Effector memory CD8-positive, alpha-beta T cell (primary cell): ENCODE data around the gene GABBR2.

ENCODE experiments used
- ATAC-seq: fragments of 150-1000 bp; cut with Tn5 transposase; replicated peaks from 2 replicates; pipeline ENCODE4 v1.10.0; 2021; ENCODE audit warnings: mild to moderate bottlenecking, moderate library complexity
- DNase-seq, 3 experiments: peaks; one replicate each; pipeline ENCODE4 v3.0.0; 2021
- H3K27ac Mint-ChIP-seq, 2 donors: one replicate each; pipeline ENCODE4 v1.8.0; 2022; ENCODE audit warnings: mild to moderate bottlenecking in 2 of 2, mixed read lengths in 2 of 2, moderate library complexity in 2 of 2
- H3K27me3 Mint-ChIP-seq, 2 donors: one replicate each; pipeline ENCODE4 v1.8.0; 2022; ENCODE audit warnings: mixed read lengths in 2 of 2
- H3K36me3 Mint-ChIP-seq: one replicate; pipeline ENCODE4 v1.8.0; 2022; ENCODE audit warnings: mild to moderate bottlenecking, moderate library complexity, mixed read lengths; ENCODE audit not compliant: insufficient read depth
- H3K4me1 Mint-ChIP-seq, 2 donors: one replicate each; pipeline ENCODE4 v1.8.0; 2022; ENCODE audit warnings: low read depth in 2 of 2, mixed read lengths in 2 of 2
- H3K4me3 Mint-ChIP-seq, 2 donors: one replicate each; pipeline ENCODE4 v1.8.0; 2022; ENCODE audit warnings: mild to moderate bottlenecking in 2 of 2, mixed read lengths in 2 of 2, moderate library complexity in 2 of 2
- H3K9me3 Mint-ChIP-seq, 2 donors: one replicate each; pipeline ENCODE4 v1.8.0; 2022; ENCODE audit warnings: mixed read lengths in 2 of 2

The GABBR2 gene

GRCh38 chr9:98316445-98317133 lies 392.1 kb downstream of the GABBR2 start:
- Mint-ChIP-seq H3K4me1 (peaks cover 0 to 6% of the 10 kb centered on the region in 2 donors), H3K9me3 (no peaks in the 10 kb centered on the region), H3K27me3 (peaks cover 12 to 26% of the 10 kb centered on the region in 2 donors), H3K36me3 (no peaks in the 10 kb centered on the region), H3K4me3 (no peak overlapping the region), H3K27ac (no peak overlapping the region)
- no peak for ATAC-seq
- no peak for DNase-seq

- ATAC-seq = peak; percentile 84
- Mint-ChIP-seq H3K4me3 (no peak overlapping the region), H3K4me1 (peaks cover 0 to 6% of the 10 kb centered on the region in 2 donors), H3K27me3 (peaks cover 8 to 26% of the 10 kb centered on the region in 2 donors), H3K36me3 (no peaks in the 10 kb centered on the region), H3K9me3 (no peaks in the 10 kb centered on the region), H3K27ac (no peak overlapping the region)
- DNase-seq = peak; percentile 66 to 71 (median 68)
Observed at GRCh38 chr9:98315551-98316060, 393.1 kb downstream of the GABBR2 start.

DNA sequence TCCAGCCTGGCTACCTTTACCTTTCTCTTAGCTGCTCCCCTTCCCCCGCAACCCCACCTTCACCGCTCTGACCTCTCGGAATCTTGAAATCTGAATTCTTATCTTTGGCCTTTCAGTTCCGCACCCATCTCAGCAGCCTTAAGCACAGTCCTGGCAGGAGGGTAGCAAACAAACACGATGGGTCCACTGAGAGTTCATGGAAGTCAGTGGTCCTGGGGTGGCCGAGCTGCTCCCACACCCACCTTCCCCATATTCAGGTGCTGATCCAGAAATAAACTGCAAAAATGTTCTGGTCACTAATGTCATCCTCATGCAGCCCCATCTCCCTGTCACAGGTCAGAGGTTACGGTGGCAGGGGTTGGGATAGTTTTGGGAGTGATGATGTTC lies 393.7 kb downstream of the GABBR2 start:
- no peak for DNase-seq
- Mint-ChIP-seq H3K27me3 (peaks cover 8 to 26% of the 10 kb centered on the region in 2 donors), H3K27ac (peak overlapping the region in 1 of 2 donors; percentile 53), H3K9me3 (no peaks in the 10 kb centered on the region), H3K36me3 (no peaks in the 10 kb centered on the region), H3K4me3 (no peak overlapping the region), H3K4me1 (peaks cover 0 to 6% of the 10 kb centered on the region in 2 donors)
- ATAC-seq = no peak

DNA sequence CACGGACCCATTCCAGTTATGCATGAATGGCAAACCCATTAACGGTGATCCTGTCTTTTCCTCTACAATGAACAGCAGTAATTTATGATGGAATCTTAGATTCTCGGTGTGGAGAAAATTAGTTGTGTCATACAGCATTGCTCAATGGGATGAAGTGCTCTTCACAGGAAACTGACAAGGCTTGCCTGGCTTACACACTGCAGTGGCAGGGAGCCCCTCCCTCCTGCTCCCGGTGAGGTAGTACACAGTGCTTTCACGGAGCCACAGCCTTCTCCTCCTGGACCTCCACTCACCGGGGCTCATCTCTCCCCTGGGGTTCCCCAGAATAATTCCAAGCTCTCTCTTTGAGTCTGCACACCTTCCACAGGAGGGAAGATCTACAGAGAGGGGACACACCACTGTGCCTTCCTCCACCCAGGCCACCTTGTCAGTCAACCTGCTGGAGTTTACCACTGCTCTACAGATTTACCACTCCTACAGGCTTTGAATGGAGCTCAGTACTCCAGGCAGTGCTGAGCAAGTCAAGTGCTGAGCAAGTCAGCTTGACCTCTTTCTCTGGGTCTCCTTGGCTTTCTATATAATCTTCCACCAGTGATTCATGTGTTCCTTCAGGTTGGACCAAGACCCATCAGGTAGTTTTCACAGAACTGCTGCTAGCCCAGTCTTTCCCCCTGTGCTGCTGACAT lies 394.2 kb downstream of the GABBR2 start:
- H3K27me3 Mint-ChIP-seq = peaks cover 8 to 30% of the 10 kb centered on the region in 2 donors
- H3K9me3 Mint-ChIP-seq = no peaks in the 10 kb centered on the region
- H3K36me3 Mint-ChIP-seq = no peaks in the 10 kb centered on the region
- no peak for ATAC-seq
- no peak overlapping the region for H3K4me3 Mint-ChIP-seq
- DNase-seq = no peak
- peaks cover 0 to 6% of the 10 kb centered on the region in 2 donors for H3K4me1 Mint-ChIP-seq
- H3K27ac Mint-ChIP-seq = peak overlapping the region in 1 of 2 donors; percentile 53

- ATAC-seq (no peak), DNase-seq (no peak)
- peaks cover 8 to 26% of the 10 kb centered on the region in 2 donors for H3K27me3 Mint-ChIP-seq
- no peaks in the 10 kb centered on the region for H3K36me3 Mint-ChIP-seq
- H3K4me1 Mint-ChIP-seq = peaks cover 0 to 6% of the 10 kb centered on the region in 2 donors
- no peak overlapping the region for H3K27ac Mint-ChIP-seq
- no peak overlapping the region for H3K4me3 Mint-ChIP-seq
- no peaks in the 10 kb centered on the region for H3K9me3 Mint-ChIP-seq
Observed at GRCh38 chr9:98312365-98312764, 396.4 kb downstream of the GABBR2 start.

- H3K4me1 Mint-ChIP-seq = peaks cover 0 to 6% of the 10 kb centered on the region in 2 donors
- H3K36me3 Mint-ChIP-seq = no peaks in the 10 kb centered on the region
- H3K27ac Mint-ChIP-seq = no peak overlapping the region
- peaks cover 8 to 23% of the 10 kb centered on the region in 2 donors for H3K27me3 Mint-ChIP-seq
- DNase-seq (no peak), ATAC-seq (no peak)
- no peak overlapping the region for H3K4me3 Mint-ChIP-seq
- H3K9me3 Mint-ChIP-seq = no peaks in the 10 kb centered on the region
Observed at GRCh38 chr9:98311541-98311940, 397.2 kb downstream of the GABBR2 start.

DNA sequence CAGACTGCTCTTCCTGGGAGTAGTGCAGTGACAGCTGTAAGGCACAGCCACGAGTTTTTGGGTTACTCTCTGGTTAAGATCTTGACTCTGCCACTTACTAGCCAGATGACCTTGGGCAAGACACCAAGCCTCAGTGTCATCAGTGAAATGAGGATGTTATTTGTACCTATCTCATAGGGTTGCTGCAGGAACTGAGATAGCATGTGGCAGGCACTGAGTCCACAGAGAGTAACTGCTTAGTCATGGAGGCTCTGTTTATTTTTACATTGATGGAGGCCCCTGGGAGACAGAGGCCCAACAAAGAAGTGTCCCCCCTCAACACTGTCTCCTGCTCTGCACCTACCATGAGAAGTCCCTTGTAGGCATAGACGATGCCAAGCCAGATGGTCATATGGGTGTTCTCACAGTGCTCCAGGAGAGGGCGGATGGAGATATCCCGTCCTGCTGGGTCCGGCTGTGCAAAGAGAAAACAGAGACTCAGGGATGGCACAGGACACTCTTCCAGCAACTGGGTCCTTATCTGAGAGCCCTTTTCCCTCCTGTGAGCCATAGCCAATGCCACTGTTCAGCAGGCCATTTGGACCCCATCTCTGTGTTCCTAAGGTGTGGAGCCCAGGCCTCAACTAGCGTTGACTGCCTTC lies 397.9 kb downstream of the GABBR2 start:
- Mint-ChIP-seq H3K9me3 (no peaks in the 10 kb centered on the region), H3K27ac (no peak overlapping the region), H3K4me1 (peaks cover 0 to 6% of the 10 kb centered on the region in 2 donors), H3K4me3 (no peak overlapping the region), H3K27me3 (peaks cover 8 to 23% of the 10 kb centered on the region in 2 donors), H3K36me3 (peaks cover 2% of the 10 kb centered on the region)
- ATAC-seq (no peak), DNase-seq (no peak)

- Mint-ChIP-seq H3K4me1 (no peaks in the 10 kb centered on the region), H3K27me3 (peaks cover 0 to 6% of the 10 kb centered on the region in 2 donors), H3K27ac (no peak overlapping the region), H3K36me3 (peaks cover 3% of the 10 kb centered on the region), H3K9me3 (no peaks in the 10 kb centered on the region), H3K4me3 (no peak overlapping the region)
- DNase-seq = no peak
- ATAC-seq = no peak
Observed at GRCh38 chr9:98306384-98307145, 402.2 kb downstream of the GABBR2 start.

DNA sequence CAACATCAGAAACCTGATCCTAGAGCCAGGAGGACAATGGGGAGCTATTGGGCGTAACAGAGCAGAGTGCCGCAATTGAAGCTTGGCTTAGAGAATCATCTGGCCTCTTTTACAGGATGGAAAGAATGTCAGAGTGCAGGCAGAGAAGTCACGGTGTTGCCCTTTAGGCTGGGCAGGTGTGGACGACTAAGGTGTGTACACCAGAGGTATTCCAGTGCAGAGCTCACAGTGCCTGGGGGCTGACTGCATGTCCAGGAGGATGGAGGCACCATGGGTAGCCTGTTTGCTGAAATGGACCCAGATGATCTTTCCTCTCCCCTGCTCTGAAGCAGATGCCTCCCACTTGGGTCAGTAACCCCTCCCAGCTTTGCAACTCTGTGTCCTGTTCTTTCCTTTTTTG lies 404.4 kb downstream of the GABBR2 start:
- Mint-ChIP-seq H3K4me1 (no peaks in the 10 kb centered on the region), H3K9me3 (no peaks in the 10 kb centered on the region), H3K27ac (no peak overlapping the region), H3K36me3 (peaks cover 3% of the 10 kb centered on the region), H3K27me3 (peaks cover 0 to 10% of the 10 kb centered on the region in 2 donors), H3K4me3 (no peak overlapping the region)
- DNase-seq (no peak), ATAC-seq (no peak)

GRCh38 chr9:98303633-98304125 lies 405.1 kb downstream of the GABBR2 start:
- peaks cover 0 to 9% of the 10 kb centered on the region in 2 donors for H3K27me3 Mint-ChIP-seq
- H3K4me3 Mint-ChIP-seq = no peak overlapping the region
- ATAC-seq (no peak), DNase-seq (no peak)
- no peak overlapping the region for H3K27ac Mint-ChIP-seq
- H3K36me3 Mint-ChIP-seq = peaks cover 3% of the 10 kb centered on the region
- no peaks in the 10 kb centered on the region for H3K4me1 Mint-ChIP-seq
- no peaks in the 10 kb centered on the region for H3K9me3 Mint-ChIP-seq

GRCh38 chr9:98302938-98303632 lies 405.6 kb downstream of the GABBR2 start:
- ATAC-seq (no peak), DNase-seq (no peak)
- H3K4me3 Mint-ChIP-seq = no peak overlapping the region
- H3K27me3 Mint-ChIP-seq = peaks cover 0 to 9% of the 10 kb centered on the region in 2 donors
- no peak overlapping the region for H3K27ac Mint-ChIP-seq
- no peaks in the 10 kb centered on the region for H3K4me1 Mint-ChIP-seq
- no peaks in the 10 kb centered on the region for H3K9me3 Mint-ChIP-seq
- peaks cover 3% of the 10 kb centered on the region for H3K36me3 Mint-ChIP-seq

- Mint-ChIP-seq H3K4me1 (no peaks in the 10 kb centered on the region), H3K4me3 (no peak overlapping the region), H3K36me3 (peaks cover 3% of the 10 kb centered on the region), H3K27me3 (peaks cover 0 to 9% of the 10 kb centered on the region in 2 donors), H3K9me3 (no peaks in the 10 kb centered on the region), H3K27ac (no peak overlapping the region)
- no peak for DNase-seq
- ATAC-seq = no peak
Observed at GRCh38 chr9:98302150-98302549, 406.6 kb downstream of the GABBR2 start.
